GM19397 (cell line): ENCODE results near the gene IFNA1.
A peak's percentile ranks its signal among the peaks of the same experiment; 100 is the strongest.
"Not testable (repeated sequence)": the region's sequence is repeated elsewhere in the genome, so short reads cannot be mapped to it uniquely, and the experiment has no call there.

ENCODE experiments used
- ATAC-seq: cut with Tn5 transposase; IDR thresholded peaks from one replicate; pipeline ENCODE4 v1.9.1; 2021; ENCODE audit warnings: mild to moderate bottlenecking, moderate library complexity; ENCODE audit not compliant: unreplicated experiment

The IFNA1 gene

GRCh38 chr9:21443849-21444625 lies 3.8 kb downstream of the IFNA1 start:
- ATAC-seq: peak; percentile 91

GRCh38 chr9:21449312-21449711 lies 9.1 kb downstream of the IFNA1 start:
- not testable (repeated sequence) for ATAC-seq

GRCh38 chr9:21450733-21451394 lies 10.6 kb downstream of the IFNA1 start:
- no peak for ATAC-seq

GRCh38 chr9:21452681-21453080 lies 12.4 kb downstream of the IFNA1 start:
- ATAC-seq: no peak

GRCh38 chr9:21454149-21454548 lies 13.9 kb downstream of the IFNA1 start:
- ATAC-seq: no peak

GRCh38 chr9:21455320-21455719 lies 15.1 kb downstream of the IFNA1 start:
- peak; percentile 93 for ATAC-seq

- no peak for ATAC-seq
Observed at GRCh38 chr9:21461377-21461776, 21.1 kb downstream of the IFNA1 start.

GRCh38 chr9:21465138-21465537 lies 24.9 kb downstream of the IFNA1 start:
- ATAC-seq: no peak

- ATAC-seq: no peak
Observed at GRCh38 chr9:21465859-21466518, 25.8 kb downstream of the IFNA1 start.

- no peak for ATAC-seq
Observed at GRCh38 chr9:21470126-21470525, 29.9 kb downstream of the IFNA1 start.

GRCh38 chr9:21473236-21473635 lies 33.0 kb downstream of the IFNA1 start:
- ATAC-seq: no peak

- no peak for ATAC-seq
Observed at GRCh38 chr9:21477466-21477865, 37.2 kb downstream of the IFNA1 start.

GRCh38 chr9:21479152-21479702 lies 39.0 kb downstream of the IFNA1 start:
- no peak for ATAC-seq

- no peak for ATAC-seq
Observed at GRCh38 chr9:21481470-21482056, 41.3 kb downstream of the IFNA1 start.

- no peak for ATAC-seq
Observed at GRCh38 chr9:21482213-21482612, 42.0 kb downstream of the IFNA1 start, which contains the start of gene IFNE. IFNE (minus strand) TSS chr9:21482313; CDS start chr9:21481694, 619 bp downstream.
